Stomach (tissue), 4 donors: Measurements from ENCODE around the gene BASP1.

Experiments
- CTCF ChIP-seq, 7 experiments: fragments of 450-650 bp in 4 of 7; fragments of 200-600 bp in 3 of 7; sonication (generic) in 3 of 7; IDR thresholded peaks; one replicate each; pipeline ENCODE4 v1.5.1; 2016 to 2019; ENCODE audit warnings: antibody characterized with exemption in 7 of 7, control low read depth in 2 of 7, mild to moderate bottlenecking in 1 of 7
- POLR2A ChIP-seq, 4 donors: fragments of 450-650 bp; IDR thresholded peaks; one replicate each; pipeline ENCODE4 v1.6.1; 2016; ENCODE audit warnings: antibody characterized with exemption in 4 of 4, control low read depth in 2 of 4, mild to moderate bottlenecking in 1 of 4, moderate library complexity in 1 of 4
- POLR2AphosphoS5 ChIP-seq, 3 donors: sonication (generic); formaldehyde crosslinking; IDR thresholded peaks; one replicate each; pipeline ENCODE4 v1.6.1; 2016; ENCODE audit warnings: antibody characterized with exemption in 3 of 3

- TF ChIP-seq CTCF (IDR thresholded peaks at IDR 0.05) (no peak), POLR2A (IDR thresholded peaks at IDR 0.05) (no peak), POLR2AphosphoS5 (IDR thresholded peaks at IDR 0.05) (no peak)
Observed at GRCh38 chr5:17234374-17234773, 16.9 kb downstream of the BASP1 start.
